Heart left ventricle (tissue), 16 donors: ENCODE measurements around the gene JPH4. TPM values are rescaled to one million over a fixed set of nuclear protein-coding genes. Genes with fewer than 3 reads are reported as not detected.

Experiments used
- ATAC-seq, 4 donors: fragments of 200-7000 bp; cut with Tn5 transposase; one replicate each; pipeline ENCODE4 v1.9.1; 2020 to 2022; ENCODE audit warnings: moderate library complexity in 4 of 4, mild to moderate bottlenecking in 3 of 4, moderate number of reproducible peaks in 1 of 4
- DNase-seq, 5 donors: peaks; one replicate each; pipeline ENCODE4 v3.0.0-alpha.2; 2020
- H3K27ac ChIP-seq, 12 donors: fragments of 200-600 bp; sonication (generic) in 4 of 12; one replicate each; pipeline versions ENCODE4 v1.5.0 to v1.8.0; 2016 to 2022; ENCODE audit warnings: mild to moderate bottlenecking in 2 of 12
- H3K27me3 ChIP-seq, 9 donors: fragments of 200-600 bp; sonication (generic) in 2 of 9; one replicate each; pipeline versions ENCODE4 v1.5.1 to v1.8.0; 2016 to 2022; ENCODE audit warnings: mild to moderate bottlenecking in 3 of 9
- H3K36me3 ChIP-seq, 9 donors: fragments of 200-600 bp; sonication (generic) in 2 of 9; one replicate each; pipeline versions ENCODE4 v1.5.0 to v1.8.0; 2018 to 2022; ENCODE audit warnings: mild to moderate bottlenecking in 2 of 9
- H3K4me1 ChIP-seq, 12 donors: fragments of 200-600 bp; sonication (generic) in 4 of 12; one replicate each; pipeline versions ENCODE4 v1.5.0 to v1.8.0; 2016 to 2022; ENCODE audit warnings: mild to moderate bottlenecking in 3 of 12
- H3K4me3 ChIP-seq, 12 donors: fragments of 200-600 bp; sonication (generic) in 4 of 12; one replicate each; pipeline versions ENCODE4 v1.5.0 to v1.8.0; 2017 to 2022; ENCODE audit warnings: mild to moderate bottlenecking in 9 of 12, moderate library complexity in 4 of 12
- H3K9me3 ChIP-seq, 12 donors: fragments of 200-600 bp; sonication (generic) in 4 of 12; one replicate each; pipeline versions ENCODE4 v1.5.0 to v1.8.0; 2016 to 2022; ENCODE audit warnings: mild to moderate bottlenecking in 1 of 12
- CTCF ChIP-seq, 12 donors: fragments of 200-600 bp; sonication (generic) in 4 of 12; IDR thresholded peaks; one replicate each; pipeline versions ENCODE4 v1.5.0 to v1.8.0; 2018 to 2022; ENCODE audit warnings: antibody characterized with exemption in 12 of 12, mild to moderate bottlenecking in 5 of 12
- POLR2A ChIP-seq, 2 donors: fragments of 450-650 bp; IDR thresholded peaks; one replicate each; pipeline ENCODE4 v1.6.1; 2017; ENCODE audit warnings: antibody characterized with exemption in 2 of 2, mild to moderate bottlenecking in 2 of 2, moderate library complexity in 2 of 2
- WGBS, 4 donors: extraction: QIAGEN DNeasy Blood & Tissue Kit in 2 of 4; methylation state at CpG; one replicate each; pipeline versions ENCODE4 v1.1.5 to v1.1.7; 2013 to 2018; 5-methylcytosine and 5-hydroxymethylcytosine counted together
- intact Hi-C, 10 donors: fragments of 100-400 bp; cut with DNase I; formaldehyde crosslinking; loops; one replicate each; pipeline versions ENCODE4 v1.11.1 to v1.14.2; 2022
- polyA plus RNA-seq, 2 donors: library from polyadenylated mRNA; stranded (reverse); fragments of 200-250 nt; gene quantifications; one replicate each; pipeline ENCODE4 v1.2.3, GENCODE V29; 2013
- total RNA-seq, 9 donors: library from RNA; depleted of rRNA in 2 of 9; stranded (reverse); fragments of >200 nt in 2 of 9; fragmentation: NEBNext Ultra II Directional in 3 of 9; extraction: Animal tissue kit (Norgen Biotek cat#: 25700) in 3 of 9; gene quantifications; one replicate each; pipeline versions ENCODE4 v1.1.0 to v1.2.4, GENCODE V29; 2016 to 2023
- donor health status: ischemic (EF 13 %, LVEDD 7.1; RV severe dilation, severe dysfunction).
- donor health status: healthy with polysubstance abuse.
- donor health status: DM: no; HTN: yes; CAD: no.
- donor health status: DM: no; HTN: no; CAD: no.
- donor health status: ischemic (EF 25% LVEDD 6.9; RV normal size, moderate dysfunction).
- donor health status: ischemic (EF 25% LVEDD 5.7; RV mildly dilated, moderate dysfunction).
- donor health status: healthy.
- donor health status: DM: yes; HTN: yes; CAD: no.
- donor health status: ischemic (EF 35%, LVEDD 5.7; RV mildly dilated, moderate dysfunction).
- donor health status: nonischemic (EF 11% LVEDD 7.7; RV severe dilation, severe dysfunction).
- donor health status: DM: yes; HTN: yes; CAD: no.
- donor health status: PGD.
- donor health status: ischemic (EF 29% LVEDD 5.4; RV normal size, mild dysfunction).
- donor health status: nonischemic (EF 23%, LVEDD 6.1; RV moderate dilation, normal function).

JPH4 gene
- total and polyA plus RNA-seq, 11 donors = 0.10 to 0.59 (median 0.24) TPM; not detected in 1

GRCh38 chr14:23580948-23581281 lies 2.3 kb upstream of the JPH4 start:
- DNase-seq (no peak), ATAC-seq (no peak)
- H3K27me3 ChIP-seq = peaks cover 20 to 56% (median 33%) of the 10 kb centered on the region in 9 donors
- no peaks in the 10 kb centered on the region for H3K36me3 ChIP-seq
- intact Hi-C loops = no loop called here
- H3K27ac ChIP-seq = no peak overlapping the region
- no peak overlapping the region for H3K4me3 ChIP-seq
- TF ChIP-seq CTCF (IDR thresholded peaks at IDR 0.05) = no peak
- H3K9me3 ChIP-seq = no peaks in the 10 kb centered on the region
- H3K4me1 ChIP-seq = peaks cover 0 to 18% (median 7%) of the 10 kb centered on the region in 12 donors
- 70 to 91% (median 84%) methylated on average over 3 to 8 of the region's 8 CpGs; no CpG with 5 or more reads in 1 of the 4 donors for WGBS, 4 donors

- Histone ChIP-seq H3K4me1 (peaks cover 0 to 19% (median 7%) of the 10 kb centered on the region in 12 donors), H3K27ac (no peak overlapping the region), H3K4me3 (no peak overlapping the region), H3K9me3 (no peaks in the 10 kb centered on the region), H3K27me3 (peaks cover 26 to 62% (median 39%) of the 10 kb centered on the region in 9 donors), H3K36me3 (no peaks in the 10 kb centered on the region)
- ATAC-seq (no peak), DNase-seq (no peak)
- no peak for TF ChIP-seq POLR2A (IDR thresholded peaks at IDR 0.05)
- TF ChIP-seq CTCF (IDR thresholded peaks at IDR 0.05) = no peak
- intact Hi-C loops = no loop called here
- WGBS, 4 donors = 90 to 93% (median 91%) methylated on average over 18 to 24 of the region's 24 CpGs
These were observed 1.7 kb upstream of the JPH4 start for GRCh38 chr14:23580152-23580926.

GRCh38 chr14:23579739-23580138 lies 1.1 kb upstream of the JPH4 start:
- H3K4me1 ChIP-seq = peaks cover 0 to 19% (median 7%) of the 10 kb centered on the region in 12 donors
- DNase-seq (no peak), ATAC-seq (no peak)
- intact Hi-C loops = no loop called here
- peaks cover 27 to 68% (median 40%) of the 10 kb centered on the region in 9 donors for H3K27me3 ChIP-seq
- no peak overlapping the region for H3K27ac ChIP-seq
- H3K4me3 ChIP-seq = no peak overlapping the region
- H3K9me3 ChIP-seq = no peaks in the 10 kb centered on the region
- TF ChIP-seq CTCF (IDR thresholded peaks at IDR 0.05) = no peak
- no peaks in the 10 kb centered on the region for H3K36me3 ChIP-seq

- no peak overlapping the region for H3K4me3 ChIP-seq
These were observed 681 bp upstream of the JPH4 start for GRCh38 chr14:23579311-23579630.

More at GRCh38 chr14:23579311-23579630, 681 bp upstream of the JPH4 start:
- Histone ChIP-seq H3K27ac (no peak overlapping the region), H3K36me3 (no peaks in the 10 kb centered on the region), H3K27me3 (peaks cover 27 to 73% (median 41%) of the 10 kb centered on the region in 9 donors), H3K9me3 (no peaks in the 10 kb centered on the region), H3K4me1 (peaks cover 0 to 19% (median 7%) of the 10 kb centered on the region in 12 donors)
- intact Hi-C loops = no loop called here
- 44 to 59% (median 48%) methylated on average over 3 of the region's 3 CpGs for WGBS, 4 donors
- TF ChIP-seq POLR2A (IDR thresholded peaks at IDR 0.05) = no peak
- no peak for TF ChIP-seq CTCF (IDR thresholded peaks at IDR 0.05)
- ATAC-seq (no peak), DNase-seq (no peak)
